ENCODE data around the gene USH2A.

DNA sequence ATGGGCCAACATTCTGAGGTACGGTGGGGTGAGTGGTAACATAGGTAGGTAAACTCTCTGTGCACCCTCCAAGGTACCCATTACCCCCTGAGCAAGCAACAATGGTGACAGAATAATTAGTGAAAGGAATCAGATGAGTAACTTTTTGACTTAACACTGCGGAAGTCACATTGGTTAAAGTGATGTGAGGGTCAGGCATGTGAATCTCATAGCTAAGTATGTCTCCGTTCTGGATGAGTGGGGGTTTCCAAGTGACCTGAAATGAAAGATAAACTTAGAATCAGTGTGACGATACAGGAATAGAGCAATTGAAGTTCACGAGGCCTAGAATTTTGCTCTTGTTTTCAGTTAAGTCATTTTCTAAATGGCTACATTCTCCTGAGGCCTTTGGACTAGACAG lies 544.4 kb downstream of the USH2A start:
- TF ChIP-seq, protein P1, sequence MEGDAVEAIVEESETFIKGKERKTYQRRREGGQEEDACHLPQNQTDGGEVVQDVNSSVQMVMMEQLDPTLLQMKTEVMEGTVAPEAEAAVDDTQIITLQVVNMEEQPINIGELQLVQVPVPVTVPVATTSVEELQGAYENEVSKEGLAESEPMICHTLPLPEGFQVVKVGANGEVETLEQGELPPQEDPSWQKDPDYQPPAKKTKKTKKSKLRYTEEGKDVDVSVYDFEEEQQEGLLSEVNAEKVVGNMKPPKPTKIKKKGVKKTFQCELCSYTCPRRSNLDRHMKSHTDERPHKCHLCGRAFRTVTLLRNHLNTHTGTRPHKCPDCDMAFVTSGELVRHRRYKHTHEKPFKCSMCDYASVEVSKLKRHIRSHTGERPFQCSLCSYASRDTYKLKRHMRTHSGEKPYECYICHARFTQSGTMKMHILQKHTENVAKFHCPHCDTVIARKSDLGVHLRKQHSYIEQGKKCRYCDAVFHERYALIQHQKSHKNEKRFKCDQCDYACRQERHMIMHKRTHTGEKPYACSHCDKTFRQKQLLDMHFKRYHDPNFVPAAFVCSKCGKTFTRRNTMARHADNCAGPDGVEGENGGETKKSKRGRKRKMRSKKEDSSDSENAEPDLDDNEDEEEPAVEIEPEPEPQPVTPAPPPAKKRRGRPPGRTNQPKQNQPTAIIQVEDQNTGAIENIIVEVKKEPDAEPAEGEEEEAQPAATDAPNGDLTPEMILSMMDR (IDR thresholded peaks at IDR 0.05): no peak
- no peak for TF ChIP-seq EP300 (IDR thresholded peaks at IDR 0.05)
- TF ChIP-seq POLR2AphosphoS5 (IDR thresholded peaks at IDR 0.05): no peak
